BLaER1 (cell line): ENCODE data around the gene TDRD5.

Experiments
- H3K27ac ChIP-seq: shearing (Covaris generic); formaldehyde crosslinking; 2 replicates; pipeline ENCODE4 v1.8.1; 2022
- H3K27me3 ChIP-seq: shearing (Covaris generic); formaldehyde crosslinking; 2 replicates; pipeline ENCODE4 v1.8.1; 2022
- H3K36me3 ChIP-seq: shearing (Covaris generic); formaldehyde crosslinking; 2 replicates; pipeline ENCODE4 v1.8.1; 2022
- H3K4me1 ChIP-seq: shearing (Covaris generic); formaldehyde crosslinking; 2 replicates; pipeline ENCODE4 v1.8.1; 2022
- H3K4me2 ChIP-seq: shearing (Covaris generic); formaldehyde crosslinking; 2 replicates; pipeline ENCODE4 v1.8.1; 2022
- H3K4me3 ChIP-seq: shearing (Covaris generic); formaldehyde crosslinking; 2 replicates; pipeline ENCODE4 v1.8.1; 2022
- H3K9ac ChIP-seq: shearing (Covaris generic); formaldehyde crosslinking; 2 replicates; pipeline ENCODE4 v1.8.1; 2022
- H3K9me3 ChIP-seq: shearing (Covaris generic); formaldehyde crosslinking; 2 replicates; pipeline ENCODE4 v1.8.1; 2022
- H4K20me1 ChIP-seq: shearing (Covaris generic); formaldehyde crosslinking; 2 replicates; pipeline ENCODE4 v1.8.1; 2022
- Cebpa-rat ChIP-seq: shearing (Covaris generic); IDR thresholded peaks from 2 replicates; pipeline ENCODE4 v1.8.1; 2022

The TDRD5 gene

DNA sequence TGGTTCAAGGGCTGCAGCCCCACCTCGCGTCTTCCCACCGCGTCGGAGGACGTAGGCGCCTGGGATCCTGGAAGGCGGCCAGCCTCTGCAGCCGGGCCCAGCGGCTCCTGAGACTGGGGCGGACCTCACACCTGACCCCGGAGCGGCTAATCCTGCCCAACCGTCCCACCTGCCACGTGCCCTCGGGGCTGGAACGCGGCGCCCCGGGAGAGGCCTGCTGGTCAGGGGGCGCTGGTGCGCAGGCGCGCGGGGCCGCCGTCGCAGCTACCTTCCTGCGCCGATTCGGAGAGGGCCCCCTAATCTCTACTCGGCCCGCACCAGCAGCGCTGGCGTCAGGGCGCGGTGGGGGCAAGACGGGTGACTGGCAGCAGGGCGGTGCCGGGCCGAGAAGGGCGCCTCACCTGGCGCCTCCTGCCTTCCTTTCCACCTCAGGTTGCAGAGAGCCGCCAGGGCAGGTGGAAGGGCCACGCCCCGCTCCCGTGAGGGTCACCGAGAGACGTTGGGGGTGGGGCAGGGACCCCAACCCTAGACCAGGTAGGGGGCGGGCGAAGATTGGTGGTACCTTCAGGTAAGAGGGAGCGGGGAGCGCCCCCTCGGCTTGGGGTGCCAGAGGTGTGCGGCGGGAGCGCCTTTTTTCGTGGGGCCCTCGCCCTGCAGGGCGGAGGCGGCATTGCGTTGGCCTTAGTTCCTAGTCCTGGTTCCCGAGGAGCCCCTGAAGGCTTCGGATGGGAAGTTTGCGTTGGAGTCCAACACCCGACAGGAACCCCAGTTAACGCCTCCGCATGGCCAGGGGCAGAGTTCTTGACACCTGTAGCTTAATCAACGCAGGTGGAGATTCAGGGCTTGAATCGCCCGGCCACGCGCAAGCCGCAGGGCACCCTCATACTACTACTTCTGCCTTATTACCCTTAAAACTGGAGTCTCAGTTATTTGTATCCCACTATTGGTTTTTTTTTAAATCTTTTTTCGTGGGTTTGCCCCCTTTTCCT, at the start of gene TDRD5:
TDRD5 (plus strand) TSS at position 241 of the 989 bp plus-strand sequence. CDS start 784 bp downstream, outside the sequence.
- Histone ChIP-seq H3K9me3 (peaks cover 11% of the 10 kb centered on the region), H3K4me2 (no peak within 1 kb of the TSS), H3K4me3 (no peak within 1 kb of the TSS), H3K9ac (no peak within 1 kb of the TSS), H4K20me1 (no peaks in the 10 kb centered on the region), H3K36me3 (no peaks in the 10 kb centered on the region), H3K4me1 (no peaks in the 10 kb centered on the region), H3K27me3 (no peaks in the 10 kb centered on the region), H3K27ac (no peak within 1 kb of the TSS)
- TF ChIP-seq Cebpa-rat, result no peak

- H3K27ac ChIP-seq, result no peak overlapping the region
- peaks cover 10% of the 10 kb centered on the region for H3K9me3 ChIP-seq
- no peak overlapping the region for H3K4me2 ChIP-seq
- H4K20me1 ChIP-seq, result no peaks in the 10 kb centered on the region
- H3K36me3 ChIP-seq, result no peaks in the 10 kb centered on the region
- no peak overlapping the region for H3K4me3 ChIP-seq
- no peaks in the 10 kb centered on the region for H3K27me3 ChIP-seq
- peaks cover 1% of the 10 kb centered on the region; the same call in 1 of the 2 replicates for H3K4me1 ChIP-seq
- H3K9ac ChIP-seq, result no peak overlapping the region
- TF ChIP-seq Cebpa-rat, result no peak
These were observed 46.3 kb upstream of the TDRD5 start for GRCh38 chr1:179545321-179545720.

GRCh38 chr1:179547021-179547535, 44.6 kb upstream of the TDRD5 start:
- Histone ChIP-seq H3K4me2 (no peak overlapping the region), H3K36me3 (no peaks in the 10 kb centered on the region), H3K27ac (no peak overlapping the region), H4K20me1 (no peaks in the 10 kb centered on the region), H3K9ac (no peak overlapping the region), H3K27me3 (no peaks in the 10 kb centered on the region), H3K4me1 (peaks cover 19% of the 10 kb centered on the region), H3K4me3 (no peak overlapping the region), H3K9me3 (no peaks in the 10 kb centered on the region)
- no peak for TF ChIP-seq Cebpa-rat

DNA sequence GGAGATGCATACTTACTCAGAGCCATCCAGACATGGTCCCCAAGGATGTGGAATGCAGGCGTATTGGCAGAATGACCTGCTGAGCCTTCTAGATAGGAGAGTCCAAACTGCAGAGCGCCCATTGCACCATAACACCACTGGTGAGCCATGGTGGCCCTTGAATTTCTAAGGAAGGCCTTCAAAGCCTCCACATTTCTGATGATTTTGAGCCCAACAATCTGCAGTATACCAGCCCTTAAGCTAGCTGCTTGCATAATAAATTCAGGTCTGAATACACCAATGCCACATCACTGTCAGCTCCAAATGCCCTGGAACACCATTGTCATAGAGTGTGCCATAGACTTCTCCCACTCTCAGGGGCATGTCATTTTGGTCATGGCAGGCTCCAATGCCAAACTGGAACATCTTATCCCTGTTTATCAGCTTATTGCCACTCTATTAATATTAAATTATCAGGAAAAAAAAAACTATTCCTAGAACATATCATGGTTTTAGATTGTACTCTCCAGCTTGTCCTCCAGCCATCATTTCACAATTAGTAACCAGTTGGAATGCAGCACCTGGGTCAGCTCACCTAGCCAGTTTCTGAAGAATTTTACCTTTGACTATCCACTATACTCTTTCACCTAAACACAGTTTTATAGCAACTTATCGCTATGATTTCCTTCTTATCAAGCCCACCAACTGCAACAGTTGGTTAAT, 42.8 kb upstream of the TDRD5 start:
- no peak for TF ChIP-seq Cebpa-rat
- H3K4me2 ChIP-seq, result no peak overlapping the region
- no peaks in the 10 kb centered on the region for H3K27me3 ChIP-seq
- H3K27ac ChIP-seq, result no peak overlapping the region
- H4K20me1 ChIP-seq, result no peaks in the 10 kb centered on the region
- H3K4me1 ChIP-seq, result peaks cover 24% of the 10 kb centered on the region
- no peak overlapping the region for H3K4me3 ChIP-seq
- no peaks in the 10 kb centered on the region for H3K9me3 ChIP-seq
- H3K36me3 ChIP-seq, result no peaks in the 10 kb centered on the region
- H3K9ac ChIP-seq, result no peak overlapping the region

DNA sequence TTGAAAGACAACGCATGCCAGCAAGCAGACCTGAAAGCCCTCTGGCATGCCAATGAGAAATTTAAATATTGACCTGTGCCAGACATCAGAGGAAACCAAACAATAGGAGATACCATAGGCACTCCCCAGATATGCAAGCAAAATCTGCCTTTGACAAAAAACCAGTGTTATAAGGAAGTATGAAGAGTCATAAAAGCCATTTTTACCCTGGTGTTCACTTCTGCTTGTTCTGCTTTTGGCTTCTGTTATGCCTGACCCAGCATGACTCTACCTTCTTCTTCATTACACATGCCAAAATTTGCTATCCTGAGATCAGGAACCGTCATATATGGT, 42.3 kb upstream of the TDRD5 start:
- no peak for TF ChIP-seq Cebpa-rat
- H3K4me2 ChIP-seq, result no peak overlapping the region
- no peaks in the 10 kb centered on the region for H3K9me3 ChIP-seq
- H3K27ac ChIP-seq, result no peak overlapping the region
- H3K4me3 ChIP-seq, result no peak overlapping the region
- H4K20me1 ChIP-seq, result no peaks in the 10 kb centered on the region
- H3K36me3 ChIP-seq, result no peaks in the 10 kb centered on the region
- no peaks in the 10 kb centered on the region for H3K27me3 ChIP-seq
- no peak overlapping the region for H3K9ac ChIP-seq
- peaks cover 24% of the 10 kb centered on the region for H3K4me1 ChIP-seq

DNA sequence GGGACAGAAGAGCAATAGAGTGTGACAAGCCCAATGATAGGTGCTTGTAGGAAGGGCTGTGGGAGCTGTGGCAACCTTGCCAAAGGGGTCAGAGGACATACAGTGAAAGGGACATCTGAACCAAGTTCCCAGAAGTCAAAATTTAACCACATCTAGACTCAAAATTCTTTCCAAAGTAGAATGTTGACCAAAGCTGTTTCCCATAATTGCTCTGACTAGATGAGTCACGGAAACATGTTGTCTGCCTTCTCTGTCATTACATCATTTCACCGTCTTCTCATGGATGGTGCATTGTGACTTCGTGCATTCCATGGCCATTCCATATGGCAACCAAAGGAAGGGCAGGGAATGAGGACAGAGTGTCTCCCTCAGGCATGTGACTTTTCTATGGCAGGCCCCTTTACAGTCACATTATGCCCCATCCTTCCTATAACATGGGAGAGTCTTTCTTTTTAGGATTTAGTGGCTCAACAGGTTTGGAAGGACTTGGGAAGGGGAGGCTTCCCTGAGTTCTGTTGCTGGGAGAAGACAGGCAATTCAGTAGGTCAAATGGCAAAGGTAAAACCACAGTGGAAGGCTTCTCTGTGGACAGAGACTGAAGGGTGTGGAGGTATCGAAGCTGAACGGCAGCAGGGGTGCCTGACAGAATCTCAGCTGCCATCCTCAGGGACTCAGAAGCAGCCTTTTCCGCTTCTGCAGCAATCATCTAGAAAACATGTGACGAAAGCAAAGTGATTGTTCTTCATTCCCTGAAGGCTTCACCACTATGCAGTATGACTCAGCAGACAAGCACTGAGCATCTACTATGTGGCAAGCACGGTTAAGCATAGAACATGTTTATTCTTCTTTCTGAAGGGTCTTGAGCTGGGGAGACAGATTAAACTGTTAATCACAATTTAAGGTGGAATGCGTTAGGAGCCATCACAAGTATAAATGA, 40.6 kb upstream of the TDRD5 start:
- Histone ChIP-seq H3K4me3 (no peak overlapping the region), H4K20me1 (no peaks in the 10 kb centered on the region), H3K4me1 (peaks cover 24% of the 10 kb centered on the region), H3K9me3 (no peaks in the 10 kb centered on the region), H3K4me2 (peak overlapping the region; percentile 48), H3K27me3 (no peaks in the 10 kb centered on the region), H3K9ac (no peak overlapping the region), H3K36me3 (no peaks in the 10 kb centered on the region), H3K27ac (peak overlapping the region; percentile 44; the same call in 1 of the 2 replicates)
- no peak for TF ChIP-seq Cebpa-rat

DNA sequence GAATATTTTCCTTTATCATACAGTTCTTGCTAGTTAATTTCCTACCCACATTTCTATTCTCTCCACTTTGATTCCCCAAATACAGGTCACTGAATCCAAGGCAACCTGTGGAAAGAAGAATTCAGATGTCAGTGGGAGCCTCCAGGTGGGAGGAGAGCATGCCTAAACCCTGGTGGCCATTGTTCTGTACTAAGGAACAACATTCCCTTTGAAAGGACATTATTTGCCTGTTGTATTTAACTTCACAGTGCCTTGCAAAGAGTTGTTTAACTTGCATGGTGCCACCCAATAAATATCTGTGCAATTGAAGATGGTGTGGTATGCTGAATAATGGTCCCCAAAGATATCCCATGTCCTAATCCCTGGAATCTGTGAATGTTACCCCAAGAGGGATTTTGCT, 37.2 kb upstream of the TDRD5 start:
- Histone ChIP-seq H3K9ac (no peak overlapping the region), H3K27ac (no peak overlapping the region), H3K4me1 (peaks cover 24% of the 10 kb centered on the region), H3K36me3 (no peaks in the 10 kb centered on the region), H3K4me3 (no peak overlapping the region), H3K4me2 (no peak overlapping the region), H3K9me3 (no peaks in the 10 kb centered on the region), H4K20me1 (no peaks in the 10 kb centered on the region), H3K27me3 (no peaks in the 10 kb centered on the region)
- TF ChIP-seq Cebpa-rat, result no peak

DNA sequence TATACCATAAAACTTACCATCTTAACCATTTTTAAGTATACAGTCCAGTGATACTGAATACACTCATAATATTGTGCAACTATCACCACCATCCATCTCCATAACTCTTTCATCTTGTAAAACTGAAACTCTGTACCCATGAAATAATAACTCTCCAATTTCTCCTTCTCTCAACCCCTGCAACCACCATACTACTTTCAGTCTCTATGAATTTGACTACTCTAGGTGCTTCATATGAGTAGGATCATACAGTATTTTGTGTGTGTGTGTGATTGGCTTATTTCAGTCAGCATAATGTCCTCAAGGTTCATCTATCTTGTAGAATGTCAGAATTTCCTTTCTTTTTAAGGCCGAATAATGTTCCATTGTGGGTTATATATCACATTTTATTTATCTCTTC, 33.6 kb upstream of the TDRD5 start:
- H3K36me3 ChIP-seq, result no peaks in the 10 kb centered on the region
- H3K9ac ChIP-seq, result no peak overlapping the region
- no peak for TF ChIP-seq Cebpa-rat
- H4K20me1 ChIP-seq, result no peaks in the 10 kb centered on the region
- H3K27ac ChIP-seq, result no peak overlapping the region
- no peaks in the 10 kb centered on the region for H3K27me3 ChIP-seq
- H3K4me3 ChIP-seq, result no peak overlapping the region
- no peak overlapping the region for H3K4me2 ChIP-seq
- H3K4me1 ChIP-seq, result no peaks in the 10 kb centered on the region
- H3K9me3 ChIP-seq, result no peaks in the 10 kb centered on the region
